ENCODE results near the gene GPR158. TPM values are rescaled to one million over a fixed set of nuclear protein-coding genes. Genes with fewer than 3 reads are reported as not detected.

GPR158 gene
- total and polyA plus RNA-seq, 2 of the 8 experiments (the other 6 are each of a cell fraction or from before 2014, with no cell fraction given), result 0.14 to 0.78 TPM

DNA sequence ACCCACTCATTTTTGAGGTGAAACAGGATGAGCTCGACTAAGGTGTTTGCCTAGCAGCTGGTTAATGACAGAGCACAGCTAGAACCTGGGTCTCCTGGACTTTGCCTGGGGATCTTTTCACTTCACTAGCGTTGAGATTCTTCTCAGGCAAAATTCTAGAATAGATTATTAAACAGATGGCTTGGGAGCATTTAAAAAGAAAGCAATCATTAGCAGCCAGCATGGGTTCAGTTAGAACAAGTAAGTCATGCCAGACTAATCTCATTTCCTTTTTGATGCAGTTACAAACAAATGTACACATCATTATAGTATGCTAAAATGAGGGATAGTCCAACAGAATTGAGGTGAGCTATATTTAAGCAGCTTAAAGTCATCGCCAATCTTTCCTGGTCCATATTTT, 467.9 kb downstream of the GPR158 start:
- FAIRE-seq, result no peak
- TF ChIP-seq SUZ12 (IDR thresholded peaks at IDR 0.05; ENCODE audit: low read length), result no peak
- no peak for TF ChIP-seq SP1 (IDR thresholded peaks at IDR 0.05; ENCODE audit: low read depth, low read length)
- no peak for TF ChIP-seq HDAC6 (IDR thresholded peaks at IDR 0.05; ENCODE audit: low read depth, low read length)
- TF ChIP-seq TAF7 (optimal IDR thresholded peaks at IDR 0.05; ENCODE audit: borderline replicate concordance, low read depth, low read length), result no peak
- TF ChIP-seq NANOG (IDR thresholded peaks at IDR 0.05; ENCODE audit: insufficient read depth, low read depth, low read length, poor library complexity, severe bottlenecking), result no peak
- no peak for TF ChIP-seq EGR1 (IDR thresholded peaks at IDR 0.05; ENCODE audit: borderline replicate concordance, low read depth, low read length)
- TF ChIP-seq RBBP5 (IDR thresholded peaks at IDR 0.05; ENCODE audit: borderline replicate concordance, low read depth, low read length), result no peak
- TF ChIP-seq EP300 (IDR thresholded peaks at IDR 0.05; ENCODE audit: borderline replicate concordance in 1 of 2, low read depth in 2 of 2, low read length in 2 of 2), result no peak
- no peak for TF ChIP-seq RAD21 (IDR thresholded peaks at IDR 0.05 in 1 of 2, conservative IDR thresholded peaks at IDR 0.05 in 1 of 2; ENCODE audit: low read depth in 2 of 2, low read length in 2 of 2)
- TF ChIP-seq BRCA1 (IDR thresholded peaks at IDR 0.05; ENCODE audit: low read depth, low read length), result no peak
- TF ChIP-seq, protein P1, sequence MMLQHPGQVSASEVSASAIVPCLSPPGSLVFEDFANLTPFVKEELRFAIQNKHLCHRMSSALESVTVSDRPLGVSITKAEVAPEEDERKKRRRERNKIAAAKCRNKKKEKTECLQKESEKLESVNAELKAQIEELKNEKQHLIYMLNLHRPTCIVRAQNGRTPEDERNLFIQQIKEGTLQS (IDR thresholded peaks at IDR 0.05; ENCODE audit: insufficient read depth, low read depth, low read length), result no peak
- no peak for TF ChIP-seq EZH2 (IDR thresholded peaks at IDR 0.05; ENCODE audit: low read depth, low read length, severe bottlenecking)
- no peak for TF ChIP-seq GTF2F1 (IDR thresholded peaks at IDR 0.05; ENCODE audit: borderline replicate concordance, low read depth, low read length)

More for the DNA sequence above, 467.9 kb downstream of the GPR158 start:
- Histone ChIP-seq H2BK15ac (ENCODE audit: low read length) (no peak overlapping the region), H2BK12ac (ENCODE audit: low read depth, low read length) (no peak overlapping the region), H3K36me3 (ENCODE audit: control insufficient read depth in 2 of 4, insufficient read depth in 4 of 4, low read length in 3 of 4) (no peaks in the 10 kb centered on the region), H4K8ac (ENCODE audit: extremely low read depth, insufficient read depth, low read length) (no peak overlapping the region), H2BK20ac (ENCODE audit: low read length) (no peak overlapping the region), H4K5ac (ENCODE audit: insufficient read length, low read depth, low read length) (no peak overlapping the region), H3K79me2 (ENCODE audit: control insufficient read depth in 1 of 2, insufficient read depth in 2 of 2, low read length in 2 of 2) (no peaks in the 10 kb centered on the region), H3K4me2 (ENCODE audit: insufficient read depth in 1 of 2, low read depth in 2 of 2, low read length in 2 of 2) (no peak overlapping the region), H3K18ac (ENCODE audit: extremely low read depth, low read length) (no peak overlapping the region), H4K20me1 (replicated peaks in 1 of 2; ENCODE audit: control insufficient read depth in 1 of 2, insufficient read depth in 2 of 2, low read length in 2 of 2) (no peaks in the 10 kb centered on the region), H3K9ac (replicated peaks in 1 of 4; ENCODE audit: extremely low read depth in 1 of 4, low read depth in 3 of 4, low read length in 3 of 4) (no peak overlapping the region), H3K23me2 (ENCODE audit: low read depth, low read length) (no peaks in the 10 kb centered on the region), H2AK5ac (ENCODE audit: low read depth, low read length) (no peak overlapping the region), H2AFZ (ENCODE audit: low read length) (no peak overlapping the region), H3K9me3 (ENCODE audit: insufficient read depth in 2 of 2, low read depth in 1 of 2, low read length in 1 of 2) (no peaks in the 10 kb centered on the region), H2BK5ac (ENCODE audit: low read depth, low read length) (no peak overlapping the region), H3K27me3 (replicated peaks in 1 of 4; ENCODE audit: control insufficient read depth in 3 of 4, extremely low read depth in 1 of 4, insufficient read depth in 3 of 4, low read length in 3 of 4) (no peaks in the 10 kb centered on the region), H3K27ac (ENCODE audit: low read depth, low read length) (no peak overlapping the region), H4K91ac (replicated peaks; ENCODE audit: insufficient read length, low read length) (no peak overlapping the region), H3K56ac (replicated peaks; ENCODE audit: insufficient read length, low read depth, low read length) (no peak overlapping the region), H3K4me3 (ENCODE audit: extremely low read depth in 1 of 4, insufficient read depth in 2 of 4, low read depth in 3 of 4, low read length in 4 of 4) (no peak overlapping the region), H3K4me1 (replicated peaks in 1 of 4; ENCODE audit: control insufficient read depth in 3 of 4, insufficient read depth in 4 of 4, low read length in 3 of 4) (no peaks in the 10 kb centered on the region), H3K79me1 (ENCODE audit: low read depth, low read length) (no peaks in the 10 kb centered on the region), H3K4ac (replicated peaks; ENCODE audit: insufficient read length, low read depth, low read length) (no peak overlapping the region), H2BK120ac (replicated peaks; ENCODE audit: low read depth, low read length) (no peak overlapping the region), H3K14ac (ENCODE audit: insufficient read length) (no peak overlapping the region), H3K23ac (ENCODE audit: insufficient read length) (no peak overlapping the region)
- ChIA-PET POLR2A (ENCODE audit: partially characterized antibody) (no interaction called here), CTCF (ENCODE audit: partially characterized antibody) (interaction anchor here (1.0 to 2.2 kb wide), 2 partner anchors 16 to 58 kb away, joined by 3 to 5 read pairs; no protein-coding TSS in a partner anchor)
- WGBS, 2 experiments (ENCODE audit: extremely low coverage in 1 of 2, insufficient coverage in 1 of 2, insufficient read length in 1 of 2, insufficient replicate concordance in 2 of 2, low coverage in 1 of 2, low lambda C conversion rate in 2 of 2, missing lambda C conversion rate in 1 of 2), result 78% methylated on average over 3 of the region's 3 CpGs; no CpG with 5 or more reads in 1 of the 2 experiments
- DNase-seq (ENCODE audit: low read depth in 1 of 2, low spot score in 2 of 2), result no peak
